SIG-M5 (cell line): ENCODE data around the gene NEMP2.

Experiments
- DNase-seq: peaks from one replicate; lab custom pipeline; 2025; lab: John Stamatoyannopoulos, UW

NEMP2 gene

GRCh38 chr2:190534310-190535120 is at the start of gene NEMP2:
Gene NEMP2, minus strand, starts transcription at chr2:190534722. Its CDS starts 67 bp downstream, at chr2:190534655.
- no peak for DNase-seq

- DNase-seq: no peak
Measured at GRCh38 chr2:190583507-190584337, 49.2 kb upstream of the NEMP2 start.

- DNase-seq: no peak
Measured at GRCh38 chr2:190582736-190583506, 48.4 kb upstream of the NEMP2 start.

- DNase-seq: no peak
Measured at GRCh38 chr2:190582019-190582418, 47.5 kb upstream of the NEMP2 start.

- DNase-seq: no peak
Measured at GRCh38 chr2:190579915-190580846, 45.7 kb upstream of the NEMP2 start.

- DNase-seq: no peak
Measured at GRCh38 chr2:190579058-190579410, 44.5 kb upstream of the NEMP2 start.

- DNase-seq: no peak
Measured at GRCh38 chr2:190578158-190579057, 43.9 kb upstream of the NEMP2 start.

GRCh38 chr2:190576573-190576972 is 42.1 kb upstream of the NEMP2 start:
- no peak for DNase-seq

GRCh38 chr2:190575263-190575662 is 40.7 kb upstream of the NEMP2 start:
- DNase-seq: no peak

GRCh38 chr2:190574169-190574568 is 39.6 kb upstream of the NEMP2 start:
- DNase-seq: no peak

- no peak for DNase-seq
Measured at GRCh38 chr2:190572246-190572645, 37.7 kb upstream of the NEMP2 start.

- no peak for DNase-seq
Measured at GRCh38 chr2:190571686-190572085, 37.2 kb upstream of the NEMP2 start.

GRCh38 chr2:190570871-190571270 is 36.3 kb upstream of the NEMP2 start:
- no peak for DNase-seq

- DNase-seq: no peak
Measured at GRCh38 chr2:190569994-190570755, 35.7 kb upstream of the NEMP2 start.

- no peak for DNase-seq
Measured at GRCh38 chr2:190564838-190565237, 30.3 kb upstream of the NEMP2 start.

- DNase-seq: no peak
Measured at GRCh38 chr2:190563646-190564045, 29.1 kb upstream of the NEMP2 start.

- no peak for DNase-seq
Measured at GRCh38 chr2:190563109-190563508, 28.6 kb upstream of the NEMP2 start.

- DNase-seq: no peak
Measured at GRCh38 chr2:190562121-190562520, 27.6 kb upstream of the NEMP2 start.

- no peak for DNase-seq
Measured at GRCh38 chr2:190561094-190561493, 26.6 kb upstream of the NEMP2 start.
